Ovary (tissue), 9 donors: Measurements from ENCODE around the gene COL6A3. TPM values are rescaled to one million over a fixed set of nuclear protein-coding genes. Genes with fewer than 3 reads are reported as not detected.

Experiments used
- DNase-seq, 5 donors: peaks; one replicate each; pipeline ENCODE4 v3.0.0-alpha.2; 2019 to 2020
- H3K27ac ChIP-seq, 2 donors: fragments of 200-600 bp; one replicate each; pipeline versions ENCODE4 v1.5.1 to v1.8.0; 2019 to 2022
- H3K27me3 ChIP-seq: fragments of 200-600 bp; one replicate; pipeline ENCODE4 v1.8.0; 2022
- H3K36me3 ChIP-seq: fragments of 200-600 bp; sonication (generic); one replicate; pipeline ENCODE4 v1.5.1; 2019
- H3K4me1 ChIP-seq: one replicate; pipeline ENCODE4 v1.8.1; 2013; ENCODE audit warnings: mild to moderate bottlenecking, moderate library complexity; ENCODE audit not compliant: insufficient read depth
- H3K4me3 ChIP-seq: fragments of 200-600 bp; sonication (generic); one replicate; pipeline ENCODE4 v1.5.1; 2017
- H3K9me3 ChIP-seq, 2 donors: fragments of 200-600 bp in 1 of 2; sonication (generic) in 1 of 2; one replicate each; pipeline versions ENCODE4 v1.5.1 to v1.8.1; 2013 to 2019; ENCODE audit warnings: mild to moderate bottlenecking in 1 of 2, moderate library complexity in 1 of 2
- EP300 ChIP-seq: sonication (generic); formaldehyde crosslinking; IDR thresholded peaks from one replicate; pipeline ENCODE4 v1.6.1; 2017; ENCODE audit warnings: antibody characterized with exemption
- POLR2A ChIP-seq: fragments of 450-650 bp; IDR thresholded peaks from one replicate; pipeline ENCODE4 v1.6.1; 2017; ENCODE audit warnings: antibody characterized with exemption, mild to moderate bottlenecking, moderate library complexity
- WGBS, 3 donors: extraction: QIAGEN DNeasy Blood & Tissue Kit in 1 of 3; methylation state at CpG; one replicate each; pipeline versions ENCODE4 v1.1.5 to v1.1.7; 2013 to 2017; 5-methylcytosine and 5-hydroxymethylcytosine counted together
- intact Hi-C, 4 donors: fragments of 100-400 bp; cut with DNase I; formaldehyde crosslinking; loops; one replicate each; pipeline versions ENCODE4 v1.11.0 to v1.15.1; 2022 to 2023
- polyA plus RNA-seq, 2 donors: library from polyadenylated mRNA; stranded (reverse); fragments of 200-250 nt in 1 of 2; fragments of 350-450 nt in 1 of 2; fragmentation: Illumina TruSeq in 1 of 2; extraction: RNeasy Lipid Tissue Mini Kit (QIAGEN cat#74804) in 1 of 2; gene quantifications; one replicate each; pipeline ENCODE4 v1.2.3, GENCODE V29; 2013 to 2014
- total RNA-seq, 7 donors: library from RNA; depleted of rRNA in 2 of 7; stranded (reverse); fragments of >200 nt in 2 of 7; fragmentation: NEBNext Ultra II Directional in 3 of 7; extraction: Animal tissue kit (Norgen Biotek cat#: 25700) in 3 of 7; gene quantifications; one replicate each; pipeline versions ENCODE4 v1.1.0 to v1.2.4, GENCODE V29; 2016 to 2023
- TF ChIP-seq, protein P1 (sequence below), 3 donors: fragments of 450-650 bp in 2 of 3; fragments of 200-600 bp in 1 of 3; IDR thresholded peaks; one replicate each; pipeline versions ENCODE4 v1.5.1 to v1.8.0; 2016 to 2022; ENCODE audit warnings: antibody characterized with exemption in 3 of 3, mild to moderate bottlenecking in 1 of 3
- donor health status: DM: no; HTN: no; CAD: no; lungs with moderate emphysema.
- donor health status: DM: no; HTN: no; CAD: no.
- donor health status: Bipolar disorder and iron deficiency.
- donor health status: DM: yes; HTN: yes; CAD: no.
- donor health status: DM: no; HTN: no; CAD: no.
- donor health status: DM: yes; HTN: yes; CAD: no.

The COL6A3 gene
- total and polyA plus RNA-seq, 9 donors = 105 to 520 (median 378) TPM

DNA sequence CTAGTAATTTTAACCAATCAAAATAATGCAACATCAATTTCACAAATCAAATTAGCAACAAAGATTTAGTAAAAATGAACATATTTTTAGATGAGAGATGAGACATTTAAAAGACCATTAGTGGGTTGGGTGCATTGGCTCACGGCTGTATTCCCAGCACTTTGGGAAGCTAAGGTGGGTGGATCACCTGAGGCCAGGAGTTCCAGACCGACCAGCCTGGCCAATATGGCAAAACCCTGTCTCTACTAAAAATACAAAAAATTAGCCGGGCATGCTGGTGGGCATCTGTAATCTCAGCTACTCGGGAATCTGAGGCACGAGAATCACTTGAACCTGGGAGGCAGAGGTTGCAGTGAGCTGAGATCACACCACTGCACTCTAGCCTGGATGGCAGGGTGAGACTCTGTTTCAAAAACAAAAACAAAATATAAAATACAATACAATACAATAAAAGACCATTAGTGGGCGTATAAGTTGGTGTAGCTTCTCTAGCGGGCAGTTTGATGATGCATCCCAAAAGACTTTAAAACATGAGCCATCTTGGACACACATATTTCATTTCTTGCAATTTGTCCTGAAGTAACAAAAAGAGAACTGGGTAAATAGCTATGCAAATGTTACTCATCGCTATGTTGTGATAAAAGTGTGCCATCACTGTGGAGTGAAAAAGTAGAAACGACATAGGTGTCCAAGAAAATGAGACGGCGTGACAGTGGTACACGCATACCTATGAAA is 101.8 kb downstream of the COL6A3 start:
- intact Hi-C loops = no loop called here
- H3K9me3 ChIP-seq = no peaks in the 10 kb centered on the region
- no peak overlapping the region for H3K27ac ChIP-seq

DNA sequence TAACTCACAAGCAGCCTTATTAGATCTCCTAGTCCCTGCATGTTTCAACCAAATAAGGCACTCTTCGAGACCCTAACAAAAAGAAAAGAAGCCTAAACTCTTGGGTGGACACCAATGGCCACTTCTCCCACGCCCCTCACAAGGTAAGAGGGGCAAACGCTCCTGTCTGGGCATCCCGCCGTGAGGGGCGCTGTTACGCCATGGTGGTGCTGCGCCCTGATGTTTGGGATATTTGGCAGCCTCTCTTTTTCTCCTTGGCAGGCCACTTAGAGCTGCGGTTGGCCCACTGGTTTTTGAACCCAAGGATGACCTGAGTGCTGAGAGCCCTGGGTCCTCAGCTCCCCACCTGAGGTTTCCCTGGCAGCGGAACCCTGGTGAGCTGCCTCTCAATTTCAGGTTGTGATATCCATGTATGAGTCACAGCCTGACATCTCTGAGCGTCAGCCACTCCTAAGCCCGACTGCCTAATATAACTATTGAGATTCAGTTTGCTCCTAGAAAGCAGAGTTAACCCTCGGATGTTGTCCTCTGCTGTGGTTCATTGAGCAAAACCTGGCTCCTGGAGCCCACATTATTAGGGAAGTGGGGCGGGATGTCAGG is 103.3 kb downstream of the COL6A3 start:
- no peaks in the 10 kb centered on the region for H3K36me3 ChIP-seq
- DNase-seq = no peak
- H3K4me1 ChIP-seq = peaks cover 30% of the 10 kb centered on the region
- WGBS, 3 donors = 81 to 91% (median 89%) methylated on average over 14 of the region's 14 CpGs
- TF ChIP-seq, protein P1, sequence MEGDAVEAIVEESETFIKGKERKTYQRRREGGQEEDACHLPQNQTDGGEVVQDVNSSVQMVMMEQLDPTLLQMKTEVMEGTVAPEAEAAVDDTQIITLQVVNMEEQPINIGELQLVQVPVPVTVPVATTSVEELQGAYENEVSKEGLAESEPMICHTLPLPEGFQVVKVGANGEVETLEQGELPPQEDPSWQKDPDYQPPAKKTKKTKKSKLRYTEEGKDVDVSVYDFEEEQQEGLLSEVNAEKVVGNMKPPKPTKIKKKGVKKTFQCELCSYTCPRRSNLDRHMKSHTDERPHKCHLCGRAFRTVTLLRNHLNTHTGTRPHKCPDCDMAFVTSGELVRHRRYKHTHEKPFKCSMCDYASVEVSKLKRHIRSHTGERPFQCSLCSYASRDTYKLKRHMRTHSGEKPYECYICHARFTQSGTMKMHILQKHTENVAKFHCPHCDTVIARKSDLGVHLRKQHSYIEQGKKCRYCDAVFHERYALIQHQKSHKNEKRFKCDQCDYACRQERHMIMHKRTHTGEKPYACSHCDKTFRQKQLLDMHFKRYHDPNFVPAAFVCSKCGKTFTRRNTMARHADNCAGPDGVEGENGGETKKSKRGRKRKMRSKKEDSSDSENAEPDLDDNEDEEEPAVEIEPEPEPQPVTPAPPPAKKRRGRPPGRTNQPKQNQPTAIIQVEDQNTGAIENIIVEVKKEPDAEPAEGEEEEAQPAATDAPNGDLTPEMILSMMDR (IDR thresholded peaks at IDR 0.05) = no peak
- TF ChIP-seq POLR2A (no peak), EP300 (no peak)
- intact Hi-C loops = no loop called here
- no peak overlapping the region for H3K4me3 ChIP-seq
- H3K9me3 ChIP-seq = no peaks in the 10 kb centered on the region
- H3K27ac ChIP-seq = no peak overlapping the region
- no peaks in the 10 kb centered on the region for H3K27me3 ChIP-seq

More for the DNA sequence above, 101.8 kb downstream of the COL6A3 start:
- no peak for TF ChIP-seq EP300
- TF ChIP-seq, protein P1 (IDR thresholded peaks at IDR 0.05) = no peak
- no peak for TF ChIP-seq POLR2A
- WGBS, 3 donors = 78 to 87% (median 86%) methylated on average over 12 of the region's 12 CpGs
- no peak for DNase-seq
- Histone ChIP-seq H3K4me3 (no peak overlapping the region), H3K4me1 (peaks cover 28% of the 10 kb centered on the region), H3K36me3 (no peaks in the 10 kb centered on the region), H3K27me3 (no peaks in the 10 kb centered on the region)

DNA sequence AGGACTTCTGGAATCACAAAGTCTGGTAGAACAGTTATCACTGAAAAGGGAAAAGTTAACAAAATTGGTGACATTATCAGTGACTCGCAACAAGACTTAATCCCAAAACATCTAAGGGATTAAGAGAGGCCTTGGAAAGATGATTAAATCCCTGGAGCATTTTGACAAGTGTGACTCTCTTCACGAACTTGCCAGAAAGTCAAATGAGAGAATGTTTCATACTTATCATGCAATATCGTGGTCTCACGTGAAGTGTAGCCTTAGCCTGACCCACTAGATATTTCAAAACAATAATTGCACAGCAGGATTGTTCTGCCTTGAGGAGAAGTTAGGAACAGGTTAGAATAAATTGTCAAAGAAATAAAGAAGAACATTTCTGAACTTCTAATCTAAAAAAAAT is 104.5 kb downstream of the COL6A3 start:
- Histone ChIP-seq H3K36me3 (no peaks in the 10 kb centered on the region), H3K27ac (peak overlapping the region in 1 of 2 donors; percentile 0), H3K4me1 (peaks cover 25% of the 10 kb centered on the region), H3K4me3 (no peak overlapping the region), H3K27me3 (no peaks in the 10 kb centered on the region), H3K9me3 (no peaks in the 10 kb centered on the region)
- no peak for DNase-seq
- no peak for TF ChIP-seq EP300
- TF ChIP-seq POLR2A = no peak
- TF ChIP-seq, protein P1 (IDR thresholded peaks at IDR 0.05) = no peak
- intact Hi-C loops = loop anchor here in 1 of 4 donors (5.0 kb wide), 1 partner anchor 103 kb away; the partner anchor contains the start of gene COL6A3
- WGBS, 3 donors = 37 to 45% (median 43%) methylated on average over 4 of the region's 4 CpGs

DNA sequence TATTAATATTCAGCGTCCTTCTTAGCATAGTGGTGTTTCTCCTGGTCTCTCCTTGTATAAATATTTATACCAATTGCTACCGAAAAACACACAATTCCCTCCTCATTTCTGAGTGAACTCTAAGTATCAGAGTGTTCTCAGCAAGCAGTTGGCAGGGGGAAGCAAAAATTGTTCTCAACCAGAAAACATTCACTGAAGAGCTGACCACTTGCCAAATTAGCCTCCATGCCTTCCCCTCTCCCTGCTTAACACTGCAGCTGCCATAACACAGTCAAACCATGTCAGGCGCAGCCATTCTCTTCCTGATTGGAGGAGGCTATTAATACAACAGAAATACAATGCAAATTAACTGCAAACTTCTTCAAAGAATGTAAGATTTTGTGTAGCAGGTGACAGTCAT is 105.0 kb downstream of the COL6A3 start:
- Histone ChIP-seq H3K27ac (peak overlapping the region in 1 of 2 donors; percentile 0), H3K27me3 (no peaks in the 10 kb centered on the region), H3K4me3 (no peak overlapping the region), H3K36me3 (no peaks in the 10 kb centered on the region), H3K9me3 (no peaks in the 10 kb centered on the region), H3K4me1 (peaks cover 23% of the 10 kb centered on the region)
- intact Hi-C loops = loop anchor here in 1 of 4 donors (5.0 kb wide), 1 partner anchor 103 kb away; the partner anchor contains the start of gene COL6A3
- DNase-seq = peak in 1 of 5 donors; percentile 44
- 28 to 37% (median 36%) methylated on average over 3 of the region's 3 CpGs for WGBS, 3 donors
- no peak for TF ChIP-seq POLR2A
- TF ChIP-seq EP300 = no peak
- TF ChIP-seq, protein P1 (IDR thresholded peaks at IDR 0.05) = no peak
